Stimulated activated CD8-positive, alpha-beta memory T cell treated with anti-CD3 and anti-CD28 coated beads, Interleukin-7, amount 100 ng/mL, for 24 hours (primary cell): ENCODE results near the gene ANGPT4.
"Not testable (repeated sequence)": the region's sequence is repeated elsewhere in the genome, so short reads cannot be mapped to it uniquely, and the experiment has no call there.

Source experiments
- DNase-seq: peaks from one replicate; pipeline ENCODE4 v3.0.0-alpha.2; 2020; ENCODE audit warnings: low read depth

The ANGPT4 gene

GRCh38 chr20:905396-905961, 10.7 kb downstream of the ANGPT4 start:
- no peak for DNase-seq

GRCh38 chr20:904039-904545, 12.0 kb downstream of the ANGPT4 start:
- DNase-seq: no peak

GRCh38 chr20:897436-897835, 18.7 kb downstream of the ANGPT4 start:
- DNase-seq: not testable (repeated sequence)

GRCh38 chr20:896501-897025, 19.6 kb downstream of the ANGPT4 start:
- DNase-seq: no peak

- DNase-seq: not testable (repeated sequence)
These were observed 23.8 kb downstream of the ANGPT4 start for GRCh38 chr20:892371-892770.

GRCh38 chr20:891706-892080, 24.4 kb downstream of the ANGPT4 start:
- no peak for DNase-seq

- no peak for DNase-seq
These were observed 25.0 kb downstream of the ANGPT4 start for GRCh38 chr20:891058-891705.

- no peak for DNase-seq
These were observed 25.5 kb downstream of the ANGPT4 start for GRCh38 chr20:890666-891057.

- no peak for DNase-seq
These were observed 26.1 kb downstream of the ANGPT4 start for GRCh38 chr20:889932-890463.

GRCh38 chr20:889106-889505, 27.0 kb downstream of the ANGPT4 start:
- DNase-seq: no peak

GRCh38 chr20:888057-888456, 28.1 kb downstream of the ANGPT4 start:
- DNase-seq: no peak

GRCh38 chr20:887137-887536, 29.0 kb downstream of the ANGPT4 start:
- no peak for DNase-seq

GRCh38 chr20:884983-885952, 30.9 kb downstream of the ANGPT4 start:
- DNase-seq: no peak

- no peak for DNase-seq
These were observed 34.4 kb downstream of the ANGPT4 start for GRCh38 chr20:881783-882144.

- DNase-seq: no peak
These were observed 34.9 kb downstream of the ANGPT4 start for GRCh38 chr20:881051-881782.

- DNase-seq: no peak
These were observed 36.5 kb downstream of the ANGPT4 start for GRCh38 chr20:879626-880025.

GRCh38 chr20:878511-879307, 37.4 kb downstream of the ANGPT4 start:
- DNase-seq: no peak

GRCh38 chr20:877814-878213, 38.3 kb downstream of the ANGPT4 start:
- DNase-seq: no peak

GRCh38 chr20:875115-875514, 41.0 kb downstream of the ANGPT4 start:
- no peak for DNase-seq

- no peak for DNase-seq
These were observed 42.1 kb downstream of the ANGPT4 start for GRCh38 chr20:873875-874607.
